ENCODE data around the gene SEPTIN8. TPM values are rescaled to one million over a fixed set of nuclear protein-coding genes. Genes with fewer than 3 reads are reported as not detected.

The SEPTIN8 gene
- total and polyA plus RNA-seq, 10 of the 15 experiments (the other 5 are each of a cell fraction or from before 2014, with no cell fraction given) = 6.1 to 96.1 (median 29.4) TPM

- Histone ChIP-seq H3K27ac (ENCODE audit: control insufficient read depth, insufficient read depth) (no peak overlapping the region), H3K9me3 (replicated peaks; ENCODE audit: control insufficient read depth, insufficient read depth, low read length) (no peaks in the 10 kb centered on the region), H3K4me1 (ENCODE audit: control insufficient read depth, insufficient read depth, low read length) (no peaks in the 10 kb centered on the region), H3K27me3 (replicated peaks in 1 of 2; ENCODE audit: control insufficient read depth in 2 of 2, insufficient read depth in 2 of 2, low read length in 1 of 2) (no peaks in the 10 kb centered on the region), H3K36me3 (ENCODE audit: control insufficient read depth in 2 of 2, insufficient read depth in 2 of 2, low read length in 1 of 2) (peaks cover 6 to 25% of the 10 kb centered on the region in 2 experiments), H3K79me2 (ENCODE audit: control insufficient read depth, insufficient read depth, low read length) (no peaks in the 10 kb centered on the region), H3K4me3 (no peak overlapping the region), H4K20me1 (ENCODE audit: control insufficient read depth, insufficient read depth) (no peaks in the 10 kb centered on the region), H3K4me2 (ENCODE audit: control insufficient read depth, insufficient read depth) (no peak overlapping the region), H3K9ac (ENCODE audit: control insufficient read depth, insufficient read depth, low read length) (no peak overlapping the region), H2AFZ (ENCODE audit: control insufficient read depth, low read depth, low read length) (no peak overlapping the region)
- ChIA-PET POLR2A (no interaction called here), RAD21 (ENCODE audit: unreplicated experiment) (interaction anchor here (0.9 kb wide), 1 partner anchor 13 kb away, joined by 4 read pairs; no protein-coding TSS in a partner anchor), CTCF (interaction anchor here (0.6 to 1.2 kb wide), 4 partner anchors 10 to 56 kb away, joined by 3 read pairs; no protein-coding TSS in a partner anchor), SMC1A (ENCODE audit: uncharacterized antibody, unreplicated experiment) (interaction anchor here (2.0 kb wide), 1 partner anchor 9 kb away, joined by 7 read pairs; no protein-coding TSS in a partner anchor)
- in situ Hi-C loops (cut with MboI) (no loop called here), intact Hi-C loops (cut with micrococcal nuclease; ENCODE audit: unreplicated experiment) (no loop called here)
- no peak for TF ChIP-seq CHD2 (IDR thresholded peaks at IDR 0.05; ENCODE audit: borderline replicate concordance, low read depth, low read length)
- no peak for TF ChIP-seq JUNB (IDR thresholded peaks at IDR 0.05)
- TF ChIP-seq NR2C1 (IDR thresholded peaks at IDR 0.05) = no peak
- no peak for TF ChIP-seq TBL1XR1 (IDR thresholded peaks at IDR 0.05; ENCODE audit: low read depth, low read length)
- TF ChIP-seq CUX1 (IDR thresholded peaks at IDR 0.05; ENCODE audit: insufficient replicate concordance, low read depth, low read length) = no peak
- no peak for TF ChIP-seq SUPT20H (IDR thresholded peaks at IDR 0.05; ENCODE audit: borderline replicate concordance, control insufficient read depth, low read depth, low read length)
- TF ChIP-seq CBFB (IDR thresholded peaks at IDR 0.05; ENCODE audit: low read depth) = no peak
- no peak for TF ChIP-seq SREBF1 (IDR thresholded peaks at IDR 0.05; ENCODE audit: low read length)
- WGBS (ENCODE audit: insufficient coverage, insufficient replicate concordance, low lambda C conversion rate, missing lambda C conversion rate) = 92% methylated on average over 17 of the region's 17 CpGs
- no peak for ATAC-seq
- FAIRE-seq = no peak
- DNase-seq (ENCODE audit: low read depth, low spot score) = no peak
- no TSS peak for BruUV-seq (replicated peaks)
These were observed 13.6 kb downstream of the SEPTIN8 start for GRCh38 chr5:132763181-132764036.

Data from GM12878 (cell line).